GM08714 (cell line): ENCODE results near the gene RUFY1.

Source experiments
- H3K4me3 ChIP-seq: fragments of 200-500 bp; sonication (Bioruptor generic); 2 replicates; pipeline ENCODE4 v1.5.1; 2014; ENCODE audit warnings: mild to moderate bottlenecking, low read length, inconsistent platforms
- ZNF274 ChIP-seq: IDR thresholded peaks from 2 replicates; pipeline ENCODE4 v1.6.1; 2012; ENCODE audit warnings: mild to moderate bottlenecking, low read depth, low read length

RUFY1 gene

DNA sequence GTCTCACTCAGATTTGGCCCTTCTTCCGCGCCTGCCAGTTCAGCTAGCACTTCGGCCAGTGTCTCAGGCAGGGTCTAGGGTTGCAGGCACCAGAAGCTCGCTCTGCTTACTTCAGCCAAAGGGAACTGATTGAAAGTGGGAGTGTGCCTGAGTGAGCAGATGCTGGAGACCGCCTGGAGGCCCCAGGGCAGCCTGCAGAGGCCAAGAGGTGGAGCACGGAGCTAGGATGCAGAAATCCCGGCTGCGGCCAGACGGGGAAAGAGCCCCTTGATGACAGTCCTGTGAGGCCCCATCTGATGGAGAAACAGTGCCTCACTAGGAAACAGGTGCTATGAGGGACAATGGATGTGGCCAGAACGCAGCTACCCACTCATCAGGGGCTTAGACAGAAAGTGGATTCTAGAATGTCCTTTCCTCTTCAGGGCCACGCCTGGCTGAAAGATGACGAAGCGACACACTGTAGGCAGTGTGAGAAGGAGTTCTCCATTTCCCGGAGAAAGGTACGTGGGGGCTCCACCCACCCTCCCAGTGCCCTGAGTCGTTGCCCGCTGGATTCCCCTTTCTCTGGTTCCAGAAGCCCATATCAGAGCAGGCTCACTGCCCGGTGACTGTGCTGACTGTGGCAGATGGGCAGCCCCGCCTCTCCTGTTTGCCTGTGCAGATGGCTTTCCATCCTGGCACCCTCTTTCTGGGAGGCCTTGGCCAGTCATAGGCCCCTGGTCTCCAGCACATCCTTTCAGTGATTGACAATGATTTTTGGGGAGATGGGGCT is 57.0 kb downstream of the RUFY1 start:
- no peak overlapping the region for H3K4me3 ChIP-seq
- no peak for TF ChIP-seq ZNF274

DNA sequence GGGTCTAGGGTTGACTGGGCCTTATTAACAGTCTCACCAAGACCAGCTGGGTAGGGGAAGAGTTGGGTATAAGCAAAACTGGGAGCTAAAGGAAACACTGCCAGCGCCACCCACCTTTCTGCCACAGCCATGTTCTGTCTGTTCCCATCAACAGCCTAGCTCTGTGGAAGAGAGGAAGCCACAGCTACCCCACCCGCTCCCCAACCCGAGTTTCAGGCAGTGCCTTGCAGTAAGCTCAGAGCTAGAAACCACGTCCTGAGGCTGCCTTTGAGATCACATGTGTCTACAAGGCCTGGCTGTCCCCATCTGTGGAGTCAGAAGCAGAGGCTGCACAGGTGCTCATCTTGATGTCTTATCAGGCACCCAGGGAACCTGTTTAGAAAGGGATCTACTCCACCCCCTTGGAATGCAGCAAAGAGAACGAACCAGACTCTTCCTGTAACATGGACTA is 57.8 kb downstream of the RUFY1 start:
- no peak overlapping the region for H3K4me3 ChIP-seq
- TF ChIP-seq ZNF274, result no peak

DNA sequence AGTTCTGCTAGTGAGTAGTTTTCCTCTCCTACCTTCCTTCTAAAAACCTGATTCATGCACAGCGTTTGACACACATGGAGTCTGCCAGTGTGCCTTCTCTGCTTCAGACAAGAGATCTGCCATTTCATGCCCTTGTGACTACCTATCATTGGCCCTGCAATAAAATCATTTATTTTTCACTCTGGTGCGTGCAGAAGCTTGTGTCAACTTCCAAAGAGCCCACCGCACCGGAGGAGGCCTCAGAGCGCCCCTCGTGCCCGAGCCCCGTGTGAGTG is 59.4 kb downstream of the RUFY1 start:
- no peak for TF ChIP-seq ZNF274
- H3K4me3 ChIP-seq, result no peak overlapping the region

DNA sequence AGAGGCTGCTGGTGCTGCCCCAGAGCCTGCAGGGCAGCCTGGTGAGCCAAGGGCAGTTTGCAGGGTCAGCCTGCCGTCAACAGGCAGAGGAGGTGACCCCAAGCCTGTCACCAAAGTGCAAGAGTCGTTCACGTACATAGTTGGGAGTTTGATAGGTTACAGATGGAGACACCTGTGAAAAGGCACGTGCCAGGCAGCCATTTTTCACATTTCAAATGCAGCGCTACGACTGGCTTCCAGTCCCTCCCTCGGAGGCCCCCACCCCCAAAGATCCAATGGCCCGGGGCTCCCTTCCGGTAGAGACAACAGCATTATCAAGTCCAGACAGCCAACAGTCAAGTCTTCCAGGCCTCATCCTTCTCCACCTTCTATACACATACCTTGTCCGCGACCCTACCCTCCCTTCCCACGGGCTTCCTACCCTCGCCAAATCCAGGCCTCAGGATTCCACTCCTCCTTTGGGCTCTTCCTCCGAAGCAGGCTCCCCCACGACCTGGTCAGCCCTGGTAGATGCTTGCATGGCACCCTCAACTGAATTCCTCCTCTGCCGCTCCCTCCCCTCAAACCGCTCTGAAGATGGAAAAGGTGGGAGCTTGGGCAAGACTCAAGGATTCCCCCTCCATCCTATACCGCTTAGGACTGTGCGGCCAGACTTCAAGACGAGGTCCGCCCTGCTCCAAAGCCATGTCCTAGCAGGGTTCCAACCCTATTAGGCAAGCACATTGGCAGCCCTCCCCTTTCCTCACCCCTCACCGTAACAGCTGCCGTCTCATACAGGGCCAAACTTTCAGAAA is 60.0 kb downstream of the RUFY1 start:
- TF ChIP-seq ZNF274, result no peak
- no peak overlapping the region for H3K4me3 ChIP-seq

DNA sequence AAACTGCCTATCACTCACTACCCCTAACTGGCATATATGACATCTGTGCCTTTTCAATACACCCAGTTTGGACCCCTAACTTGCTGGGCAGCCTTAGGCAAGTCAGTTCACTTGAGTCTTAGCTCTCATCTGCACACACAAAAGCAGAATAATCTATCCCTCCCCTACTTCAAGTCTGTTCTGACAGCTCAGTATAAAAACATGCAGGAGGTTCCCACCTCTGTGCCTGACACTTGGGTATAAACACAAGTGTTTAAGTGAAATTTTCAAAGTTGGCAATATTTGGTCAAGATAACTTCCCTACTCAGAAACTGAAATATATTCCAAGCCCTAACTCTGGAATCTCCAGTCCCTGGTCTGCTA is 60.5 kb downstream of the RUFY1 start:
- TF ChIP-seq ZNF274, result no peak
- no peak overlapping the region for H3K4me3 ChIP-seq

DNA sequence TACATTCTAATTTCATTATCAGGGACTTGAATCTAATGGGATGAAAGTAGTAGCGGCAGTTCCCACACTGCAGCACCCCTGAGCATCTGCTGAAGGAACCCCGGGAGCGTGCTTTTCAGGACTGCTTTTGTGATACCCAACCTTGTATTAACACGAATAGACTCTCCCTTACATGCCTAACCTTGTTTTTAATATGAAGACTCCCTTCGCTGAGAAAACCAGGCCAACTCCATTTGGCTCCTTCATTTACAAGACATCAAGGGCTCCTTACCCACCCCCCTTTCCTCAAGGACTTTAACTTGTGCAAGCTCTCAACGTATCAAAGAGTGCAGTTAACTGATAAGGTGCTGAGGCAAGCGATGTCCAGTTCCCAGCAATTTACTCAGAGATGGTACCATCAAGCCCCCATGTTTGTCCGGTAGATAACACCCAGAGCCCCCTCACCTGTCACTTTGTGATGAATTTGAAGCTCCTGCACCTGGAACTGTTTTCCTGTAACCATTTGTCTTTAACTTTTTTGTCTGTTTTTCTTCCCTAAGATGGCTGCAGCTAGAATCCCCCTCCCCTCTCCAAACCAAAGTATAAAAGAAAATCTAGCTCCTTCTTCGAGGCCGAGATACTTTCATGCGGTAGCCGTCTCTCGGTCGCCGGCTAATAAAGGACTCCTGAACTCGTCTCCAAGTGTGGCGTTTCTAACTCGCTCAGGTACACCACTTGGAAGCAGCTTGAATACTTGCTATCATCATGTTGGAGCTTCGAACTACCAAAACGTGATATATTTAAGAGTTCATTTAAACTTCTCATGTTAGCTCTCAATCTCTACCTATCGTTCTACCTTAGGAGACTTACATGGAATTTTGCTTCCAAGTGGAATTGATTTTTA is 62.5 kb downstream of the RUFY1 start:
- H3K4me3 ChIP-seq, result no peak overlapping the region
- TF ChIP-seq ZNF274, result no peak

DNA sequence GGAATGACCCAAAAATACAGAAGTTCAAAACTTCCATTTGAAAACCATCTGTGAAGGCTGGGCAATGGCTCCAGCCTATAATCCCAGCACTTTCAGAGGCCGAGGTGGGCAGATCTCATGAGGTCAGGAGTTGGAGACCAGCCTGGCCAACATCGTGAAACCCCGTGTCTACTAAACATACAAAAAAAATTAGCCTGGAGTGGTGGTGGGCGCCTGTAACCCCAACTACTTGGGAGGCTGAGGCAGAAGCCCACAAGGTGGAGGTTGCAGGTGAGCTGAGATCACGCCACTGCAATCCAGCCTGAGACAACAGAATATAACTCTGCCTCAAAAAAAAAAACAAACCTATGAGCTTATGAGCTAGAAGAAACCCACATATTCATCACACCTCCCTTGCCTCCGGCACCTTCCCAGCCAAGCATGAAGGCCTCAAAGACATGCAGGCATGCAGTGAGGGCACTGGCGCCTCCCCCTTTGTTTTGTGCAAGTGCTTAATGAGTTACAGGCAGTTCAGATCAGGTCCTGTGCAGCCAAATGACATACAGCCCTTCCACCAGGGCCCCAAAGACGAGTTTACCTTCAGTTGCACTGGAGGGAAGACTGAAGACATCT is 63.2 kb downstream of the RUFY1 start:
- TF ChIP-seq ZNF274, result no peak

DNA sequence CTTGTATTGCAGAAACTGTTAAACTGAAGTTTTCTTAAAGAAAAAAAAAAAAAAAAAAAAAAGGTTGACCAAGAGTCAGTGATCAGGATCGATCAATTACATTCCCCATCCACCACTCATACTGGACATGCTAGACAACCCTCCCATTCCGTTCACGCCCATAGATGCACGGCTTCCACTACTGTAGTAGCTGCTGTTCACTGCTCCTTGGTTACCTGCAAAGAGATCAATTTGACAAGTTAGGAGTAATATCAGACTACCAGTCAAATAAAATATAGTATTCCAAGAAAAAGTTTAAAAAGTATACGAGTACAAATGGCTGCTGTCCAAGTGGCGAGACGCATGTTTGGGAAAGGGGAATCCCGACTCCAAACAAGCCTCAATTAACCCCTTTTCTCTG is 64.4 kb downstream of the RUFY1 start:
- no peak for TF ChIP-seq ZNF274
- no peak overlapping the region for H3K4me3 ChIP-seq

More for the DNA sequence above, 63.2 kb downstream of the RUFY1 start:
- no peak overlapping the region for H3K4me3 ChIP-seq

DNA sequence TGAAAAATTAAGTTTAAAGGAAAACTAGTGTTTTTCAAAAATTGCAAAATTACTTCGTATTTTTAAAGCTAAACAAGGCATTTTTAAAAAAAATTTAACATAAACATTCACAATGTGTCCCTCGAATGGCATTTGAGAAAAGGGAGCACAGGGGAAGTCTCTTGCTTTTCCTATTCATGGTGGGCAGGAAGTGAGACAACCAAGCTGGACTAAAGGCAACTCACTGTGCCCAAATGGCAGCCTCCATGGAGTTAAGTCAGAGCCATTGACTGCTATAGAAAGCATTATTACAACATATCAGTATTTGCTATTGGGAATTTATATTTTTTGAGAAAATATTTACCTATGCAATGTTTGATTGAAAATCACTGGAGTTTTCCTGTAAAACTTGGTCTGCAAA is 64.8 kb downstream of the RUFY1 start:
- no peak for TF ChIP-seq ZNF274
- H3K4me3 ChIP-seq, result no peak overlapping the region

DNA sequence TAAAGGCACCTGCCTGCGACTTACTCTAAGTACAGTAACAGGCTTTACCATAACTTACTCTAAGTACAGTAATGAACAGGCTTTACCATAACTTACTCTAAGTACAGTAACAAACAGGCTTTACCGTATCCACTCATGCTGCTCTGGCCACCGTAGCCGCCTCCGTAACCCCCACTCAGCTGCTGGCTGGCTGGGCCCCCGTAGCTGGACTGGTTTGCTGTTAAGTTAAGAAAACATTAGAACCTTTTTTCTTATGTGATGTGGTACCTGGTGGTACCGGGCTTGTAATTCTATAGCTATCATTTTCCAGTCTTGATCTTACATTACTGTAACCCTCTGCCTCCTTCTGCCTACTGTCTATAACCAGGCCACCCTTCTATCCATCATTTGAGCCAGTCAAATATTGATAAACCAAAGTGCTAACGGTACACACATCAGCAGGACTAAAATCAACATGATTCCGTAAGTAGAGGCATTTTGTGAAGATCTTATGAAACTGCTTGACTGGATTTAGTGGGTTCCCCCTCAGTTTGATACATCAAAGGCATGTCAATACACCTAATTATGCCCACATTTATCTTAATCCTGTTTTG is 65.7 kb downstream of the RUFY1 start:
- TF ChIP-seq ZNF274, result no peak
- no peak overlapping the region for H3K4me3 ChIP-seq

DNA sequence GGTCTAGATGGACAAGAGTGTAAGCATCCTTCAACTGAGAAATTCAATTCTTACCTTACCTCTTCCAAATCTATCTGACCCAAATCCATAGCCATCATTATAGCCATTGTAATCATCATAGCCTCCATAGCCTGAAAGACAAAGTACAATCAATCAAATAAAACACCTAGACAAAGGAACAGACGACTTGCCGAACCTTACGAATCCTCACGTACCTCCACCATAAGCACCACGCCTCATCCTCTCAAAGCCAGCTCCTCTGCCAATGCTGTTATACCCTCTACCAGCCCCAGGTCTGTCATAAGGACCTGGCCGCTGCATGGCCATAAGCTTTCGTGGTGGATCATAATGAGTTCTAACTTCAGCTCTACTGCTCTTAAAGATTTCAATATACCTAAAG is 67.6 kb downstream of the RUFY1 start:
- H3K4me3 ChIP-seq, result no peak overlapping the region
- no peak for TF ChIP-seq ZNF274

DNA sequence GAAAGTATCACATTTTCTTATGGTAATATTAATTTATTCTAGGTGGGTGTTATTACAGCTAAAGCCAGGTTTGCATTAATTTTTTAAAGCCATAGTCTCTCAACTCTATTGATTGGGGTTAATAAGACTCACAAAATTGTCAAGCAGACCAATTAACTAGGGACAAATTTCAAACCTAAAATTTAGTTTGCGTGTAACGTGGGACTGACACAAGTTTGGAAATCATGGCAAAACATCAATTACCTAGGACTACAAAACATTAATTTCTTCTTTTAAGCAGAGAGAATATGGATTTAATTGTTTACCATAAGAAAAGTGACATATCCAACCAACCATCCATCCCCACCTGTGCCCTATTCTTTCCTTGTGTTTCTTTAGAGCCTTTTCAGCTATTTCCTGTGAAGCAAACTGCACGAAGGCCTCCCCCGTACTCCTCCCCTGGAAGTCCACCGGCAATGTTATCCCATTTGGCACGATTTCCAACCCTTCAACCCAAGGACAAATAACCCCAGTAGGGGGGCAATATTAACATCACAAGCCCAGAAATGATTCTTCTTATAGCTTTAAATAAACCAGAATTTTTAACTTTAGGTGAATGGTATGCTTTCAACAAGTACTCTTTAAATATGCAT is 68.7 kb downstream of the RUFY1 start:
- H3K4me3 ChIP-seq, result peak overlapping the region; percentile 100
- TF ChIP-seq ZNF274, result no peak

DNA sequence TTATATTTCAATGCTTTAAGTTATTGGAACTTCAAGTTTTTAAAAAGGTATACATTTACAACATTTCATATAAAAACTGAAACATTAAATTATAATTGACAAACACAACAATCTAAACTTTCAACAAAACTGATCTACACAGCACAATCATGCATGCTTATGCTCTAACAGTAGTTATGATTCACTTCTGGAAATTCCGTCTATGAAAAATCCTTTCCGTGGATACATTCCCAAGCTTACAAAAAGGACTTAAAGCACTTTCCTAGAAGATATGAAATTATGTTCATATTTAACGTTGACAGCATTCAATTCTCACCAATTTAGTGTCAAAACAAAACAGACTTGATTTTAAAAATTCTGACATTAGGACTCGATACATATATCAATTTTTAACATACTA is 69.4 kb downstream of the RUFY1 start:
- TF ChIP-seq ZNF274, result no peak
- H3K4me3 ChIP-seq, result peak overlapping the region; percentile 100; the same call in 1 of the 2 replicates
